Neural progenitor cell (in vitro differentiated cells): ENCODE measurements around the gene CREB3L2. TPM values are rescaled to one million over a fixed set of nuclear protein-coding genes. Genes with fewer than 3 reads are reported as not detected.

Experiments
- DNase-seq: peaks from one replicate; pipeline ENCODE4 v3.0.0-alpha.2; 2016; ENCODE audit warnings: low spot score
- H2AFZ ChIP-seq: fragments of 200-600 bp; sonication (generic); replicated peaks from 2 replicates; pipeline ENCODE4 v1.6.1; 2016; ENCODE audit warnings: antibody characterized with exemption
- H3F3A ChIP-seq: fragments of 200-600 bp; sonication (generic); 2 replicates; pipeline ENCODE4 v1.6.1; 2016; ENCODE audit warnings: antibody characterized with exemption, low read depth
- H3K27ac ChIP-seq: fragments of 200-600 bp; sonication (generic); 2 replicates; pipeline ENCODE4 v1.5.1; 2016; ENCODE audit warnings: mild to moderate bottlenecking
- H3K27me3 ChIP-seq: fragments of 200-600 bp; sonication (generic); 2 replicates; pipeline ENCODE4 v1.6.1; 2016; ENCODE audit warnings: mild to moderate bottlenecking, moderate library complexity
- H3K36me3 ChIP-seq: fragments of 200-600 bp; sonication (generic); 2 replicates; pipeline ENCODE4 v1.5.1; 2016
- H3K4me1 ChIP-seq: fragments of 200-600 bp; sonication (generic); 2 replicates; pipeline ENCODE4 v1.6.1; 2016; ENCODE audit warnings: mixed run types
- H3K4me2 ChIP-seq: fragments of 200-600 bp; sonication (generic); 2 replicates; pipeline ENCODE4 v1.6.1; 2016
- H3K4me3 ChIP-seq: fragments of 200-600 bp; sonication (generic); 2 replicates; pipeline ENCODE4 v1.5.1; 2016
- H3K79me2 ChIP-seq: fragments of 200-600 bp; sonication (generic); 2 replicates; pipeline ENCODE4 v1.6.1; 2016; ENCODE audit warnings: low read depth
- H3K9ac ChIP-seq: fragments of 200-600 bp; sonication (generic); 2 replicates; pipeline ENCODE4 v1.6.1; 2016
- H3K9me3 ChIP-seq: fragments of 200-600 bp; sonication (generic); 2 replicates; pipeline ENCODE4 v1.5.1; 2016; ENCODE audit warnings: low read depth
- H4K20me1 ChIP-seq: fragments of 200-600 bp; sonication (generic); 2 replicates; pipeline ENCODE4 v1.6.1; 2016; ENCODE audit warnings: low read depth
- H3K27ac Mint-ChIP-seq: 3 replicates; pipeline ENCODE4 v1.8.0; 2021; ENCODE audit warnings: mixed read lengths
- H3K27me3 Mint-ChIP-seq: 2 replicates; pipeline ENCODE4 v1.8.0; 2022; ENCODE audit warnings: low read depth, mild to moderate bottlenecking, inconsistent platforms, moderate library complexity, mixed read lengths; ENCODE audit not compliant: insufficient read depth
- H3K36me3 Mint-ChIP-seq: 3 replicates; pipeline ENCODE4 v1.8.0; 2021; ENCODE audit warnings: mixed read lengths
- H3K4me1 Mint-ChIP-seq: 3 replicates; pipeline ENCODE4 v1.8.0; 2021; ENCODE audit warnings: mixed read lengths
- H3K4me3 Mint-ChIP-seq: 3 replicates; pipeline ENCODE4 v1.8.0; 2021; ENCODE audit warnings: mild to moderate bottlenecking, moderate library complexity, mixed read lengths
- H3K9me3 Mint-ChIP-seq: 3 replicates; pipeline ENCODE4 v1.8.0; 2020; ENCODE audit warnings: mixed read lengths
- EZH2 ChIP-seq: fragments of 200-600 bp; sonication (generic); IDR thresholded peaks from 2 replicates; pipeline ENCODE4 v1.6.1; 2017; ENCODE audit warnings: antibody characterized with exemption, mild to moderate bottlenecking, moderate library complexity
- EZH2phosphoT487 ChIP-seq: fragments of 200-600 bp; sonication (generic); IDR thresholded peaks from 2 replicates; pipeline ENCODE4 v1.6.1; 2017; ENCODE audit warnings: antibody characterized with exemption
- total RNA-seq: library from RNA; depleted of rRNA; stranded (reverse); fragments of >200 nt; gene quantifications from 2 replicates; pipeline ENCODE4 v1.2.3, GENCODE V29; 2015; ENCODE audit warnings: low replicate concordance
- TF ChIP-seq, protein P1 (sequence below): fragments of 200-600 bp; sonication (generic); IDR thresholded peaks from 2 replicates; pipeline ENCODE4 v1.5.1; 2017; ENCODE audit warnings: antibody characterized with exemption, mild to moderate bottlenecking

The CREB3L2 gene
- total RNA-seq, 1 donor from 2014 or later = 9.9 TPM

- Mint-ChIP-seq H3K36me3 (peaks cover 11% of the 10 kb centered on the region), H3K27me3 (peaks cover 1% of the 10 kb centered on the region), H3K4me1 (peaks cover 60% of the 10 kb centered on the region), H3K4me3 (no peak overlapping the region), H3K27ac (no peak overlapping the region), H3K9me3 (no peaks in the 10 kb centered on the region)
- no peak for DNase-seq
- no peak overlapping the region for H3K9ac ChIP-seq
- no peaks in the 10 kb centered on the region for H3K27me3 ChIP-seq
- peaks cover 13% of the 10 kb centered on the region for H4K20me1 ChIP-seq
- no peak overlapping the region for H3K4me2 ChIP-seq
- no peak overlapping the region for H2AFZ ChIP-seq
- TF ChIP-seq, protein P1, sequence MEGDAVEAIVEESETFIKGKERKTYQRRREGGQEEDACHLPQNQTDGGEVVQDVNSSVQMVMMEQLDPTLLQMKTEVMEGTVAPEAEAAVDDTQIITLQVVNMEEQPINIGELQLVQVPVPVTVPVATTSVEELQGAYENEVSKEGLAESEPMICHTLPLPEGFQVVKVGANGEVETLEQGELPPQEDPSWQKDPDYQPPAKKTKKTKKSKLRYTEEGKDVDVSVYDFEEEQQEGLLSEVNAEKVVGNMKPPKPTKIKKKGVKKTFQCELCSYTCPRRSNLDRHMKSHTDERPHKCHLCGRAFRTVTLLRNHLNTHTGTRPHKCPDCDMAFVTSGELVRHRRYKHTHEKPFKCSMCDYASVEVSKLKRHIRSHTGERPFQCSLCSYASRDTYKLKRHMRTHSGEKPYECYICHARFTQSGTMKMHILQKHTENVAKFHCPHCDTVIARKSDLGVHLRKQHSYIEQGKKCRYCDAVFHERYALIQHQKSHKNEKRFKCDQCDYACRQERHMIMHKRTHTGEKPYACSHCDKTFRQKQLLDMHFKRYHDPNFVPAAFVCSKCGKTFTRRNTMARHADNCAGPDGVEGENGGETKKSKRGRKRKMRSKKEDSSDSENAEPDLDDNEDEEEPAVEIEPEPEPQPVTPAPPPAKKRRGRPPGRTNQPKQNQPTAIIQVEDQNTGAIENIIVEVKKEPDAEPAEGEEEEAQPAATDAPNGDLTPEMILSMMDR = no peak
- TF ChIP-seq EZH2phosphoT487 (no peak), EZH2 (no peak)
- no peaks in the 10 kb centered on the region for H3K36me3 ChIP-seq
- peaks cover 27% of the 10 kb centered on the region for H3K4me1 ChIP-seq
- peaks cover 13% of the 10 kb centered on the region for H3K79me2 ChIP-seq
- H3K4me3 ChIP-seq = no peak overlapping the region
- no peak overlapping the region for H3K27ac ChIP-seq
- no peaks in the 10 kb centered on the region for H3K9me3 ChIP-seq
- H3F3A ChIP-seq = peaks cover 19% of the 10 kb centered on the region
These were observed 44.0 kb downstream of the CREB3L2 start for GRCh38 chr7:137957887-137958286.

- Mint-ChIP-seq H3K36me3 (peaks cover 4% of the 10 kb centered on the region), H3K9me3 (no peaks in the 10 kb centered on the region), H3K4me3 (no peak overlapping the region), H3K27me3 (no peaks in the 10 kb centered on the region), H3K4me1 (peaks cover 68% of the 10 kb centered on the region), H3K27ac (no peak overlapping the region)
- Histone ChIP-seq H3K9me3 (no peaks in the 10 kb centered on the region), H3K4me3 (no peak overlapping the region), H3K79me2 (peaks cover 24% of the 10 kb centered on the region), H3K27me3 (no peaks in the 10 kb centered on the region), H3K9ac (no peak overlapping the region), H2AFZ (no peak overlapping the region), H3K4me1 (peaks cover 33% of the 10 kb centered on the region), H4K20me1 (peaks cover 13% of the 10 kb centered on the region), H3F3A (peaks cover 27% of the 10 kb centered on the region), H3K27ac (no peak overlapping the region), H3K4me2 (no peak overlapping the region), H3K36me3 (no peaks in the 10 kb centered on the region)
- TF ChIP-seq, protein P1 = no peak
- TF ChIP-seq EZH2 (no peak), EZH2phosphoT487 (no peak)
- DNase-seq = no peak
These were observed 45.3 kb downstream of the CREB3L2 start for GRCh38 chr7:137956591-137956990.

GRCh38 chr7:137956183-137956582 is 45.7 kb downstream of the CREB3L2 start:
- Histone ChIP-seq H3K27me3 (no peaks in the 10 kb centered on the region), H3K27ac (no peak overlapping the region), H3K4me2 (no peak overlapping the region), H3K36me3 (no peaks in the 10 kb centered on the region), H3K9me3 (no peaks in the 10 kb centered on the region), H3K4me3 (no peak overlapping the region), H2AFZ (no peak overlapping the region), H3K9ac (no peak overlapping the region), H3K79me2 (peaks cover 28% of the 10 kb centered on the region), H4K20me1 (peaks cover 13% of the 10 kb centered on the region), H3F3A (peaks cover 27% of the 10 kb centered on the region), H3K4me1 (peaks cover 33% of the 10 kb centered on the region)
- Mint-ChIP-seq H3K36me3 (peaks cover 4% of the 10 kb centered on the region), H3K4me1 (peaks cover 68% of the 10 kb centered on the region), H3K4me3 (no peak overlapping the region), H3K27ac (no peak overlapping the region), H3K9me3 (no peaks in the 10 kb centered on the region), H3K27me3 (no peaks in the 10 kb centered on the region)
- DNase-seq = no peak
- no peak for TF ChIP-seq EZH2

GRCh38 chr7:137954614-137955013 is 47.3 kb downstream of the CREB3L2 start:
- TF ChIP-seq EZH2phosphoT487 = no peak
- TF ChIP-seq EZH2 = no peak
- TF ChIP-seq, protein P1 = no peak
- H2AFZ ChIP-seq = no peak overlapping the region
- H4K20me1 ChIP-seq = peaks cover 13% of the 10 kb centered on the region

More at GRCh38 chr7:137954614-137955013, 47.3 kb downstream of the CREB3L2 start:
- no peak for DNase-seq
- Mint-ChIP-seq H3K36me3 (peaks cover 6% of the 10 kb centered on the region), H3K27me3 (no peaks in the 10 kb centered on the region), H3K27ac (peak overlapping the region; percentile 1), H3K4me3 (no peak overlapping the region), H3K9me3 (no peaks in the 10 kb centered on the region), H3K4me1 (peaks cover 68% of the 10 kb centered on the region)
- Histone ChIP-seq H3K27ac (peak overlapping the region; percentile 11), H3K4me1 (peaks cover 33% of the 10 kb centered on the region), H3F3A (peaks cover 27% of the 10 kb centered on the region), H3K4me2 (no peak overlapping the region), H3K27me3 (no peaks in the 10 kb centered on the region), H3K4me3 (no peak overlapping the region), H3K9ac (no peak overlapping the region), H3K79me2 (peaks cover 36% of the 10 kb centered on the region), H3K9me3 (no peaks in the 10 kb centered on the region), H3K36me3 (no peaks in the 10 kb centered on the region)
